Fibroblast of skin of left quadriceps (primary cell): Measurements from ENCODE around the gene SRSF5.

Experiments
- DNase-seq, 2 experiments: peaks; one replicate each; pipeline ENCODE4 v3.0.0-alpha.2; 2013; ENCODE audit warnings: low read depth in 2 of 2

Gene SRSF5

DNA sequence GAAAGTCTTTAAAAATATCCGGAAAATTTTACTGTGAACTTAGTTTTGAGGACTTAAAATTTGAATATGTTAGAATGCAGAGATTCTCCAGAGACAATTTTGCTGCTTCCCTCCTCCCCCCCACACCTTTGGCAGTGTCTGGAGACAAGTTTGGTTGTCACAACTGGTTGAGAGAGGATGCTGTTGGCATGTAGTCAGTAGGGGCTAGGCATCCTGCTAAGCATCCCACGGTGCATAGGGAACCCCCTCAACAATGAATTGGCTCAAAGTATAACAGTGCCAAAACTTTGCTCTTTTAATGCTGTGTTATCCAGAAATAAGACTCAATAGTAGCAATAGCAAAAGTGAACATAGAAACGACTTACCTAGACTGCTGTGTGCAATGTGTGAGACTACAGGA is 3.6 kb downstream of the SRSF5 start:
- no peak for DNase-seq

DNA sequence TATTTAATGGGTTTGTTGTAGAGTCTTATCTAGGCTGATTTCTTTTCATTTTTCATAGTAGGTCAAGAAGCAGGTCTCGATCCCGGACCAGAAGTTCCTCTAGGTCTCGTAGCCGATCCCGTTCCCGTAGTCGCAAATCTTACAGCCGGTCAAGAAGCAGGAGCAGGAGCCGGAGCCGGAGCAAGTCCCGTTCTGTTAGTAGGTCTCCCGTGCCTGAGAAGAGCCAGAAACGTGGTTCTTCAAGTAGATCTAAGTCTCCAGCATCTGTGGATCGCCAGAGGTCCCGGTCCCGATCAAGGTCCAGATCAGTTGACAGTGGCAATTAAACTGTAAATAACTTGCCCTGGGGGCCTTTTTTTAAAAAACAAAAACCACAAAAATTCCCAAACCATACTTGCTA is 4.2 kb downstream of the SRSF5 start:
- no peak for DNase-seq

DNA sequence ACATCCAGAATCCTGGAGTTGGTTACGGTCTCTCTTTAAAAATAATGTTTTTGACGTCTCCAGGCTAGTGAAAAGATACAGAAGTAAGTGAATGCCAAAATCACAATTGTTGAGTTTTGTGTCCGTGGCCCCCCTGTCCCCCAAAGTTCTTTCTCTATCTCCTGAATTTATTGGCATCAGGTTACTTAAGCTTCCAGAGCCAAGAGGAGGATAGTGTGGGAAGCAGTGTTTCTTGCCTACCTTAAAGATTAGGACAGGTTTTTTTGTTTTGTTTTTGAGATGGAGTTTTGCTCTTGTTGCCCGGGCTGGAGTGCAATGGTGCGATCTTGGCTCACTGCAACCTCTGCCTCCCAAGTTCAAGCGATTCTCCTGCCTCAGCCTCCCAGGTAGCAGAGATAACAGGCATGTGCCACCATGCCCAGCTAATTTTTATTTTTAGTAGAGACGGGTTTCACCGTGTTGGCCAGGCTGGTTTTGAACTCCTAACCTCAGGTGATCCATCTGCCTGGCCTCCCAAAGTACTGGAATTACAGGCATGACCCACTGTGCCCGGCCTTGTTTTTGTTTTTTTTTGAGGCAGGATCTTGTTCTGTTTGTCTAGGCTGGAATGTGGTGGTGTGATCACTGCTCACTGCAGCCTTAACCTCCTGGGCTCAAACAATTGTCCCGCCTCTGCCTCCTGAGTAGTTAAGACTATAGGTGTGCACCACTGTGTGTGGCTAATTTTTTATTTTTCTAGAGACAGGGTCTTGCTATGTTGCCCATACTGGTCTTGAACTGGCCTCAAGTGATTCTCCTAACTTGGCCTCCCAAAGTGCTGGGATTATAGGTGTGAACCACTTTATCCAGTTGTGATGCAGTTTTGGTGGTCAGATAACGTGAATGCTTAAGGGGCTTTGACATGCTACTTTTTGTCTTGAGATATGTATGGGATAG is 5.4 kb downstream of the SRSF5 start:
- no peak for DNase-seq

DNA sequence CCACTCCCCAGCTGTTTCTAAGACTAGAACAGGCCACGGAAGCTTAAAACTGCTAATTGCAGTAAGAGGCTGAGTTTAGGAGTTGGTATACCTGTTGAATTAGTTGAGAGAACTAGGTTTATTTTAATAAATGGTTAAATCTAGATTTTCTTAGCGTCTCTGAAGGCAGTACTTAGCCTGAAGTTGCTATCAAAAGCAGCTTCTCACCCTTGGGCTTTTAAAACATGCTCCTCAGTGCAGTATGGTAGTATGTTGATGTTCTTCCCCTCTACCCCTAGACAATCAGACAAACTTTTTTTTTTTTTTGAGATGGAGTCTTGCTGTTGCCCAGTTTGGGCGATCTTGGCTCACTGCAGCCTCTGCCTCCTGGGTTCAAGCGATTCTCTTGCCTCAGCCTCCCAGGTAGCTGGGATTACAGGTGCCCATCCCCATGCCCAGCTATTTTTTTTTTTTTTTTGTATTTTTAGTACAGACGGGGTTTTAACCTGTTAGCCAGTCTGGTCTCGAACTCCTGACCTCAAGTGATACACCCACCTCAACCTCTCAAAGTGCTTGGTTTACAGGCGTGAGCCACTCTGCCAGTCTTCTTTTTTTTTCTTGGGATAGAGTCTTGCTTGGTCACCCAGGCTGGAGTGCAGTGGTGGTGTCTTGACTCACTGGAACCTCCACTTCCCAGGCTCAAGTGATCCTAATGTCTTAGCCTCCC is 6.8 kb downstream of the SRSF5 start:
- DNase-seq, result no peak

DNA sequence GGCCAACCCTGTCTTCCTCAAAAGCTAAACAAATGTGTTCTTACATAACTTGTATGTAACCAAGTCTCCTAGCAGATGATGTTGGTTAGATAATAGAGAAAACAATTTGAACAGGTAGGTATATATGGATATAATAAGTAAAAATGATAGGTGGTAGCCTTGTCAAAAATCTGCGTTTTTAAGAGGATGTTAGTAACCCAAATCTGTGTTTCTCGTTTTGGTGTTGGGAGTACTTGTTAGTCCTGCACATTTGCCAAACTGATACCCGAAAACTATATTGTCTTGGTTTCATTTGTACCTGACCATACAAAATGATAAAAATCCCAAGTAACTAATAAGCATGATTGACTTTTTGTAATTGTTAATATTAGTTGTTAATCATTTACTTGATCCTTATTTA is 8.1 kb downstream of the SRSF5 start:
- DNase-seq, result no peak

DNA sequence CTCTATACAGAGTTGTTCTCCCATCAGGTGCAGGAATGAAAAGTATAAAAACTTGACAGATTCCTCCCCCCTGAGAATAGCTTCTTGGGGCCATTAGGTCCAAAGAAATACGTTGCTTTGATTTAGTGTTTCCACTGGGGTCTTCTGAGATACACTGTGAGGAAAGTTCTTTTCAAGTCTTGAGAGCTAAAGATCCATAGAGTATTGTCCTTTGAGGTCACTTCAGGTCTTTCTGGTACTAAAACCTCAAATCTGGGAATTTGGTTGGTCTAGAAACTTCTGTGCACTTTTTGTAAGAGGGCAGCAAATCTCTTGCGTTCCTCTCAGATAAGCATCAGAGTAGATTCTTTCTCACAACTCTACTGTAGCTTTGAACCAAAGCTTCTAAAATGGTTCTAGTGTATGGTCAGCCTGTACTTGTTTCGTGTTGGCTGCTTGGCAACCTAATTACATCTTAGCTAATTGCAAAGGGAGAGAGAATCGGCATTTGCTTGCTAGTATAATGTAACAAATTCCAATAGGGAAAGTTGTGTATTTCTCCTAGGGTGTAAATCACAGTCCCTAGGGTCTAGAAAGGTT is 10.0 kb downstream of the SRSF5 start:
- DNase-seq, result no peak

DNA sequence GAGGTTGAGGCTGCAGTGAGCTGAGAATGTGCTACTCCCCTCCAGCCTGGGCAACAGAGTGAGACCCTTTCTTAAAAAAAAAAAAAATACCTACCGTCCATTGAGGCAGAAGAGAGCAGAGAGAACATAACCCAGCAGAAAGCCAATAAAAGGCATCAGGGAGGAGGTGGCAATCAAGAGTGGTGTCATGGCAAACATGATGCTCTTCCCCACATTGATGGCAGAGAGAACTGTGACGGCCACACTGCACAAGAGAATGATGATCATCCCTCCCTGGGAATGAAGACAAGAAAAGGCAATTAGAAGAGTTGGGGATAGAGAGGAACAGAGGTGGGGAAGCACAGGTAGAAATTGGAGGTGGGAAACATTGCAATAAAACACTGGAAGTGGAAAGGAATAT is 12.1 kb downstream of the SRSF5 start:
- no peak for DNase-seq

DNA sequence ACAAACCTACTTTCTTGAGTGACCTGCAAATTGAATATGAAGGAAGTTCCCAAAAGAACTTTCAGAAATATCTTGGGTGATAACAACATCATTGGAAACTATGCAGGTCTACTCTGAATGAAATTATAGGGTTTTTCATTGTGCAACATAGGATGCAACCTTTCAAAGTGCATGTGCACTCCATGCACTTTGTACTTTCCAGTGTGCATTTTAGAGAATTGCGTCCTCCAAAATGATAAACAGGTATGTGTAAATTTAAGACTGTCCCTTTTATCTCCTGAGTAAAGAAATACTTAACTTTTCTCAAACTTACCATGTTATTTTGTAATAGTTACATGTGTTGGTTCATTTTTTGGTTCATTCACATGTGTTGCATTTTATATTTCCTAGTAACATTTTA is 13.2 kb downstream of the SRSF5 start:
- DNase-seq, result no peak

DNA sequence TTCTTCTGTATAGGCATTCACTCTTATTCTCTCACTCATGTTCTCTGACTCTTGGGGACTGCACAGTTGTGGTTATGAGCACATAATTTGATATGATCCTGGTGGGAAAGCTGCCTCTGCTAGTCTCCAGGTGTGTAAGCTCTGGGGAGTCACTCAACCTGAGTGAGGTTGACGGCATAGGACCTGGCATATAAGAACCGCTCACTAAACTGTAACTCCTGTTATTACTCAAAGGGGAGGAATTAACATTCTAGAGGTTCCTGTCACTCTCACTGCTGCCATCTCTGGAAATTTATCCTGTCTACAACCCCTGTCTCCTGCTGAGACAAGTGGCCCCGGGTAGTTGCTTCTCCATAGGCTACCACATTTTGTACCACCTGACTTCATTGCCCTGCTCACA is 14.0 kb downstream of the SRSF5 start:
- no peak for DNase-seq

DNA sequence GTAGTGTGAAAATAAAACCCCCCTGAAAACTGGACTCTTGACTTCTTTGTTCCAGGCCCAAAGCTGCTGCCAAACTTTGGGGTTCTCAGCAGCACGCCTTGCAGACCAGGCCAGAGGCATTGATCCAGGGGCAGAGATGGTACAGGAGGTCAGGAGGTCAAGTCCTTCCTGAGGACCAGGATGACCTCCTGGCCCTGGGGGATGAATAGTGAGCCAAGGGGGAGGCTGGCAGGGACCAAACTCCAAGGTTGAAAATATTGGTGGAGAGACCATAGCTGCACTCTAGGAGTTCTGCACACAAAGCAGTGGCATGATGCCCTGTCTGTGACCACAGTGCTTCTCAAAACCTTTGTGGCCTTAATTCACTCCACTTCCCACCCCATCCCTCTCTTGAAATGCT is 18.0 kb downstream of the SRSF5 start:
- no peak for DNase-seq

DNA sequence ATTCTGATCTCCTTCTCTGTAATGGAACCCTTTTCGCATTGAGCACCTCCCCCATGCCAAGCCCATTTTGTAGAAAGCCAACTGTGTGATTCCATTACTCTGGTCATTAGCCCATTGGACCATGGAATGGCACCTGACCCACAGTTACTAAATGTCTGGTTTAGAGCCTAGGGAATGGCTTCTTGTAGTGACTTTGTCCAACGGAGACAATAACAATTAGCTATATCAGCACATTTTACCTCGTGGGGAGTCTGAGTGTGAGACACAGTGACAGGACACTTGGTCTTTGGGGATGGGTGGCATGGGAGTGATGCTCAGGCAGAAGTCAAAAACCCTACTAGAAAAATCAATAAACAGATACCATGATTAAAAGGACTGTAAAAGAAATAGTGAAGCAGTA is 19.7 kb downstream of the SRSF5 start:
- DNase-seq, result no peak

DNA sequence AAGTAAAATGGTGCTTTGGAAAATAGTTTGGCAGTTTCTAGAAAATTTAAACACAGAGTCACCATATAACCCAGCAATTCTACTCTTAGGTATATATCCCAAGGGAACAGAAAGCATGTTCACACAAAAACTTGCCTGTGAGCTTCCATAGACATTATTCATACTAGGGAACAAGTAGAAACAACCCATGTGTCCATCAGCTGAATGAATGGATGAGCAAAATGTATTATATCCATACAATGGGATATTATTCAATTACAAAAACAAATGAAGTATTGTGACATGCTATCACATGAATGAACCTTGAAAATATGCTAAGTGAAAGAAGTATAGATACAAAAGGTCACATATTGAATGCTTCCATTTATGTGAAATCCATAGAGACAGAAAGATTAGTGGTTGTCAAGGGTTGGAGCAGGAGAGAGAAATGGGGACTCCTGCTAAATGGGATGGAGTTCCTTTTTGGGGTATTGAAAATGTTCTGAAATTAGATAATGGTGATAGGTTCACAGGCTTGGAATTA is 22.2 kb downstream of the SRSF5 start:
- no peak for DNase-seq

DNA sequence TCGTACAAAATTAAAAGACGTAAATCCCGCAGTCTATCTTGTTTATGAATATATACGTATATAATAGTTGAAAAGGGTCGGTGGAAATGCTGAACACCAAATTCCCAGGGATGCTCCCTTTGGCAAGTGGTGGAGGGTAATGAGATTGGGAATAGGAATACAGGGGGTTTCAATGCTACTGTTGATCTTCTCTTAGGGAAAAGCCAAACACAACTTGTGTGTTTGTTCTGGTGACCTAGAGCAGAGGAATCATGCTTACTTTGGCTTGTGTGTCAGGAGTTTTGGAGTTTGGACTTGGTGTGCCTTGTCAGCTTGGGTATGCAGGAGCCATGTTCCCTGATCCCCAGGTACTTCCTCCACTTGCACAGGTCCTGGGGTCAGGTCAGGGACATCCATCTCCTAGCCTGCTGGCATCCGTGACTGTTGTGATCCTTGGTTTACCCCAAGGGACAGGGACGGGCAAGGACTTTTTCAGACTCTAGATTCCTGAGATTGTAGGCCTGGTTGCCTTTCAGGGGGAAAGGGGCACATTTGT is 26.0 kb downstream of the SRSF5 start:
- no peak for DNase-seq

DNA sequence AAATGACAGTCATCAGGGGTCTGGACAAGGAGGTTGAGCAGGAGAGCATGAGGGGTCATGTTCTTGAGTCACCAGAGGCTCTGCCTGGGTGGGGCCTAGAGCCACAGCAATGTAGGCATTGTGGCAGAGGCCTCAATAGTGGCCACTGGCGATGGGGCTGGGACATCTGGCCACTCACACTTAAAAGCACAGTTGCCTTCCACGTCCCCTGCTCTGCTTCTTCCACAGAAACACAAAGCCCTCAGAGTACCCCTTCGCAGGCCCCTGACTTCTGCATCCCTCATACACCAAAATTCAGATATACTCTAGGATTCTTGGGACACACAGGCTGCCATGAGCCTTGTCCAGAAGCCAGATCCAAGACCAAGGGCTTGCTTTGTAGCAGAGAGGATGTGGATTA is 27.8 kb downstream of the SRSF5 start:
- no peak for DNase-seq

DNA sequence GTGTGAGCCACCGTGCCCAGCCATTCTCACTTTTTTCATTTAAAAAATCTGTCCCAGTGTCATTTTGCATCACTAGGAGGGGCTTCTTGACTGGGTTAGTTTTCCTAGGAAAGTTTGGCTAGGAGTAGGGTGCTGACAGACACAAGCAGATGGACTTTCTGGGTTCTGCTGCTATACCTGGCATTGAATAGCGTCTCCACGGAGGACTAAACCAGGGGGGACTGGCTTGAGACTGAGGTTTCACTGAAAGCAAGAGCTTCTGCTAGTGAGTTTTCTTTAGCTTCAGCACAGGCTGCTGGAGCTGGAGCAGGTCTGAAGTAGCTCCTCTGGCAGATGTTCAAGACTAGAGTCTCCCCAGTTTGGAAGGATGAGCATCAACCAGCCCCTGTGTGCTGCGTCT is 28.7 kb downstream of the SRSF5 start:
- no peak for DNase-seq

DNA sequence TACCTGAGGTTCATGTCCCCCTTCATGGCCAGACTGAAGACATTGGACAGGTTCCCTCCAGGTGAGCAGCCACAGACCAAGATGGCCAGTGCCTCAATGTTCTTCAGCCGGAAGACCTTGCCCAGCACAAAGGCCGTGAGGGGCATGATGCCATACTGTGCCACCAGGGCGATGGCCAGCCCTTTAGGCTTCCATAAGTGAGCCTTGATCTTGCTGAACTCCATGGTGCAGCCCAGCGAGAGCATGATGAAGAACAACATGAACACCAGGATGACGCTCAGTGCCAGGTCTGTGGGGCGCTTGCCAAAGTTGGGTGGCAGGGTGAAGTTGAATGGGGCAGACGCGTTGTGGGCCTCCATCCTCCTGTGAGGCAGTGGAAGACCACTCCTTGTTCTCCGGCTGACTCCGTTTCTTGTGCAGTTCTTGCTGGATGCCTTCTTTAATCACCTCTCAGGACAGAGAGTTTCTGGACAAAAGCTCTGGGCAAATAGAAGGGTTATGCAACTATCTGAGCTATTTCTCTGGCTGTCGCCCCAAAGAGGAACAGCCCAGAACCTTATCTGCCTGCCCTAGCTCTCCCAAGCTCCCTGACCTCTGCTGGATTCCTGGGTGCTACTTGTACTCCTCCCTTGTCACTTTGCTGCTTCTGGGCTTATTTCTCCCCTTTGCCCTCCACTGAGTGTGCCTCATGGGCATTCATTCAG is 30.0 kb downstream of the SRSF5 start, which contains the start of gene SLC10A1:
Gene SLC10A1 (minus strand): TSS at position 445 of the 704 bp plus-strand sequence. CDS start 86 bp downstream, at position 359.
- DNase-seq, result no peak

DNA sequence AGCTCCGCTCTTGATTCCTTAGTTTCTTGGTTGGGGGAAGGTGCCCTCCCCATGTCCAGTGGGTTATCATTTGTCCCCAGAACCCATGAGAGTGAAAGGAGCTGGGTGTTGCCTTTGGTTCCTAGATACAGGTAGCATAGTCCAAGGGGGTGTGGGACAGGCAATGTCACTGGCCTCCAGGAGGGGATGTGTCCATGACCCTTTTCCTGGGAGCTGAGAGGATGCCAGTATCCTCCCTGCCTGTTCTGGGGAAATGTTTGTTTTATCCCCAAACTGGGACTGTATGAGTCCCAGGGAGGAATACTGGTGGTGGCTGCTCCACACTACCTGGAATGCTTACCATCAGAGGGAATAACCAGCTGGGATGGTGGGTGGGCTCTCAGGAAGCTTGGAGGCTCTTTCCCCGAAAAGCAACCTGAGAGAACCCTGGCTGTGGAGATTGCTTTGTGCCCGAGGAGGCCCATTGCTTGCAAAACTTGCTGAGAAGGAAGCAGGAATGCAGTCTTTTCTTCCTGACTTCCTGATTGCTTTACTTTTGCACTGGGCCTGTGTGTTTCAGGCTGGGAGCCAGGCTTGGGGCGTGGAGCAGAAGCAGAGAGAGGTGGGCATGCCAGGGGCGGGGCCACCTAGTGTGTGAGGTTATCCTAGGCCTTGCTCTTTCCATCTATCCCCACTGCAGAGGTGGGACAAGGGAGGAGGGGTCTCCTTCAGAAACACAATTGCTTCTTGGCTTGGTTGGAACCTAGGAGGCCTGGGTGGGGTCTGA is 30.8 kb downstream of the SRSF5 start:
- DNase-seq, result no peak

DNA sequence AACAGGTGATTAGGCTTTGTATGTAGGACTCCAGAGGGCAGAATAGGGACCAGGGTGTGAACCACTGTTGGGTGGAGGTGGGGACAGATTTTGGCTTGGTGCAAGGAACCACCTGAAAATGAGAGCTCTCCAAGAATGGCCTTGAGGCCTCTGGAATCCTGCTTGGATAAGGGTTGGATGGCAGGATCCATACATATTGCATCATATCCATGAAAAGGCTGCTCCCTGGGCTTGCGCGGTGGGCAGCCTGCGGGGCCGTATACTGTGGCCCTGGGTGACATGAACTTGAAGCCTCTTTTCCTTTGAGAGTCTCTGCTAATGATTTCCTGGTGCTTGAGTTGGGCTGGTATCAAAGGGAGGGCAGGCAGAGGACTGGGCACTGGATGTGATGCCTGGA is 31.4 kb downstream of the SRSF5 start:
- no peak for DNase-seq

DNA sequence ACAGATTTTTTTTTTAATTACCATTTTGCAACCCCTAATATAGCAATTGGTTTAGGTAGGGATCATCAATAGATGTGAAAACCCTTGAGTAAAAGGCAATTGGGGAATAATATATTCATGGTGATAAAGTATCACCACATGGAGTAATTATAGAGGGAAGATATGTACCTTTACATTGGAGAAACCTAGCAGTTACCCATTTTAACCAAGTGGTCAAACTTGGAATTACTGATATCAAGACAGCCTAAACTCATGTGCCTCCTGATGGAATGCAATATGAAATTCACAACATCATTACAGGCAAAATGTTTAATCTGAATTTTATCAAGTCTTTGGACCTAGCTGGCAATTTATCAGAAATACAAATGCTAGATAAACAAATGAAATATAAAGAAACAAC is 36.8 kb downstream of the SRSF5 start:
- no peak for DNase-seq

DNA sequence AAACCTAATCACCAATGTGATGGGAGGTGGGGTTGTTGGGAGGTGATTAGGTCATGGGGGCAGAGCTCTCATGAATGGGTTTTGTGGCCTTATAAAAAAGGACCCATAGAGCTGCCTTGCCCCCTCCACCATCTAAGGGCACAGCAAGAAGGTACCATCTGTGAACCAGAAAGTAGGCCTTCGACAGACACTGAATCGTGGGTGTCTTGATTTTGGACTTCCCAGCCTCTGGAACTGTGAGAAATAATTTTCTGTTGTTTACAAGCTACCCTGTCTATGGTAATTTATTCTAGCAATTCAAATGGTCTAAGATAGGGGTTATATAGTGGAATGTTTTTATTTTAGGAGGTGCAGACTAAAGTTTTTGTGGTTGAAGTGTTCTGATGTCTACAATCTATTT is 38.0 kb downstream of the SRSF5 start:
- DNase-seq, result no peak

DNA sequence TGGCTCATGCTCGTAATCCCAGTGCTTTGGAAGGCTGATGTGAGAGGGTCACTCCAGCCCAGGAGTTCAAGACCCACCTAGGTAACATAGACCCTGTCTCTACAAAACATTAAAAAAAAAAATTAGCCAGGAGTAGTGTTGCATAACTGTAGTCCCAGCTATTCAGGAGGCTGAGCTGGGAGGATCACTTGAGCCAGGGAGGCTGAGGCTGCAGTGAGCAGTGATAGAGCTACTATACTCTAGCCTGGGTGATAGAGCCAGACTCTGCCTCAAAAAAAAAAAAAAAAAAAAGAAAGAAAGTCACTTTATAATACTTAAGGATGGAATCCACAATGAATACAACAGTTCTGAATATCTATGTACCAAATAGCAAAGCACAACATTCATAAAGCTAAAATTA is 40.2 kb downstream of the SRSF5 start:
- no peak for DNase-seq
